ENCODE results near the gene CAMK1D.

Gene CAMK1D

GRCh38 chr10:12625393-12626023 is 276.2 kb downstream of the CAMK1D start:
- no peak for TF ChIP-seq CTCF (IDR thresholded peaks at IDR 0.05; ENCODE audit: insufficient read depth, low read length, missing control alignments)
- no peak overlapping the region for H3K4me3 ChIP-seq (ENCODE audit: low read depth, low read length)
- POLR2A ChIA-PET: no interaction called here
- DNase-seq (ENCODE audit: low read depth, low spot score): no peak
- CTCF ChIA-PET: interaction anchor here (0.7 kb wide), 1 partner anchor 10 kb away, joined by 3 read pairs; no protein-coding TSS in a partner anchor

GRCh38 chr10:12628153-12628552 is 278.8 kb downstream of the CAMK1D start:
- ChIA-PET POLR2A (no interaction called here), CTCF (no interaction called here)
- TF ChIP-seq CTCF (IDR thresholded peaks at IDR 0.05; ENCODE audit: insufficient read depth, low read length, missing control alignments): no peak

GRCh38 chr10:12628964-12629766 is 279.8 kb downstream of the CAMK1D start:
- no peak for DNase-seq (ENCODE audit: low read depth, low spot score)
- H3K4me3 ChIP-seq (ENCODE audit: low read depth, low read length): no peak overlapping the region
- ChIA-PET POLR2A (no interaction called here), CTCF (interaction anchor here (1.0 kb wide), 1 partner anchor 415 kb away, joined by 3 read pairs; no protein-coding TSS in a partner anchor)
- no peak for TF ChIP-seq CTCF (IDR thresholded peaks at IDR 0.05; ENCODE audit: insufficient read depth, low read length, missing control alignments)

More at GRCh38 chr10:12628153-12628552, 278.8 kb downstream of the CAMK1D start:
- no peak overlapping the region for H3K4me3 ChIP-seq (ENCODE audit: low read depth, low read length)
- DNase-seq (ENCODE audit: low read depth, low spot score): no peak

- CTCF ChIA-PET: interaction anchor here (1.0 to 1.4 kb wide), 2 partner anchors 10 to 416 kb away, joined by 3 to 4 read pairs; no protein-coding TSS in a partner anchor
- TF ChIP-seq CTCF (IDR thresholded peaks at IDR 0.05; ENCODE audit: insufficient read depth, low read length, missing control alignments): no peak
These were observed 280.4 kb downstream of the CAMK1D start for GRCh38 chr10:12629767-12630165.

GRCh38 chr10:12631216-12631615 is 281.9 kb downstream of the CAMK1D start:
- TF ChIP-seq CTCF (IDR thresholded peaks at IDR 0.05; ENCODE audit: insufficient read depth, low read length, missing control alignments): no peak
- DNase-seq (ENCODE audit: low read depth, low spot score): no peak
- CTCF ChIA-PET: interaction anchor here (1.2 to 1.4 kb wide), 2 partner anchors 9 to 25 kb away, joined by 4 to 5 read pairs; no protein-coding TSS in a partner anchor
- POLR2A ChIA-PET: no interaction called here
- no peak overlapping the region for H3K4me3 ChIP-seq (ENCODE audit: low read depth, low read length)

More at GRCh38 chr10:12629767-12630165, 280.4 kb downstream of the CAMK1D start:
- DNase-seq (ENCODE audit: low read depth, low spot score): no peak
- no peak overlapping the region for H3K4me3 ChIP-seq (ENCODE audit: low read depth, low read length)
- POLR2A ChIA-PET: no interaction called here
